Activated B cell treated with CpG ODN at 0.5 μM for 24 hours (primary cell): ENCODE measurements around the gene ICAM5. TPM values are rescaled to one million over a fixed set of nuclear protein-coding genes. Genes with fewer than 3 reads are reported as not detected.

Source experiments
- ATAC-seq: fragments of 200-7000 bp; cut with Tn5 transposase; one replicate; pipeline ENCODE4 v1.10.0; 2021; ENCODE audit warnings: low read depth, mild to moderate bottlenecking, moderate library complexity
- CTCF ChIA-PET: fragments of 350-600 bp; sonication (Branson Sonifier 250); formaldehyde crosslinking; loops from one replicate; lab custom pipeline; 2021; ENCODE audit warnings: antibody characterized with exemption; lab: Charles Lee
- POLR2A ChIA-PET: fragments of 350-600 bp; sonication (Branson Sonifier 250); formaldehyde crosslinking; loops from one replicate; lab custom pipeline; 2021; ENCODE audit warnings: antibody characterized with exemption; lab: Charles Lee
- DNase-seq: peaks from one replicate; pipeline ENCODE4 v3.0.0; 2022
- H3K27ac Mint-ChIP-seq: one replicate; pipeline ENCODE4 v1.8.0; 2020; ENCODE audit warnings: mixed read lengths
- H3K27me3 Mint-ChIP-seq: one replicate; pipeline ENCODE4 v1.8.0; 2021; ENCODE audit warnings: mixed read lengths
- H3K36me3 Mint-ChIP-seq: one replicate; pipeline ENCODE4 v1.8.0; 2021; ENCODE audit warnings: low read depth, mixed read lengths
- H3K4me1 Mint-ChIP-seq: one replicate; pipeline ENCODE4 v1.8.0; 2021; ENCODE audit warnings: mixed read lengths
- H3K4me3 Mint-ChIP-seq: one replicate; pipeline ENCODE4 v1.8.0; 2020; ENCODE audit warnings: mild to moderate bottlenecking, mixed read lengths
- H3K9me3 Mint-ChIP-seq: one replicate; pipeline ENCODE4 v1.8.0; 2020; ENCODE audit warnings: mixed read lengths
- intact Hi-C: fragments of 100-400 bp; cut with micrococcal nuclease; formaldehyde crosslinking; loops from one replicate; pipeline ENCODE4 v1.15.1; 2024
- total RNA-seq: library from RNA; stranded (reverse); gene quantifications from 2 replicates; pipeline ENCODE4 v1.2.3, GENCODE V29; 2022
- TF ChIP-seq, protein P1 (sequence below): fragments of 200-600 bp; IDR thresholded peaks from one replicate; pipeline ENCODE4 v1.8.0; 2022; ENCODE audit warnings: antibody characterized with exemption, mild to moderate bottlenecking

ICAM5 gene
- total RNA-seq, 1 donor from 2014 or later, result 1.2 TPM

GRCh38 chr19:10290876-10291553 lies 1.3 kb downstream of the ICAM5 start:
- ChIA-PET CTCF (interaction anchor here (1.2 to 1.9 kb wide), 2 partner anchors 21 to 98 kb away, joined by 6 to 12 read pairs; no protein-coding TSS in a partner anchor), POLR2A (interaction anchor here (0.8 to 6.5 kb wide), 7 partner anchors 12 to 178 kb away, joined by 3 to 128 read pairs (median 4); partner anchors contain the start of genes ICAM1 and TYK2)
- DNase-seq (peak; percentile 50), ATAC-seq (peak; percentile 7)
- peak overlapping the region; percentile 41 for H3K27ac Mint-ChIP-seq
- intact Hi-C loops, result no loop called here
- H3K36me3 Mint-ChIP-seq, result peaks cover 5% of the 10 kb centered on the region
- peaks cover 81% of the 10 kb centered on the region for H3K4me1 Mint-ChIP-seq
- no peaks in the 10 kb centered on the region for H3K9me3 Mint-ChIP-seq
- peak overlapping the region; percentile 73 for H3K4me3 Mint-ChIP-seq
- TF ChIP-seq, protein P1, sequence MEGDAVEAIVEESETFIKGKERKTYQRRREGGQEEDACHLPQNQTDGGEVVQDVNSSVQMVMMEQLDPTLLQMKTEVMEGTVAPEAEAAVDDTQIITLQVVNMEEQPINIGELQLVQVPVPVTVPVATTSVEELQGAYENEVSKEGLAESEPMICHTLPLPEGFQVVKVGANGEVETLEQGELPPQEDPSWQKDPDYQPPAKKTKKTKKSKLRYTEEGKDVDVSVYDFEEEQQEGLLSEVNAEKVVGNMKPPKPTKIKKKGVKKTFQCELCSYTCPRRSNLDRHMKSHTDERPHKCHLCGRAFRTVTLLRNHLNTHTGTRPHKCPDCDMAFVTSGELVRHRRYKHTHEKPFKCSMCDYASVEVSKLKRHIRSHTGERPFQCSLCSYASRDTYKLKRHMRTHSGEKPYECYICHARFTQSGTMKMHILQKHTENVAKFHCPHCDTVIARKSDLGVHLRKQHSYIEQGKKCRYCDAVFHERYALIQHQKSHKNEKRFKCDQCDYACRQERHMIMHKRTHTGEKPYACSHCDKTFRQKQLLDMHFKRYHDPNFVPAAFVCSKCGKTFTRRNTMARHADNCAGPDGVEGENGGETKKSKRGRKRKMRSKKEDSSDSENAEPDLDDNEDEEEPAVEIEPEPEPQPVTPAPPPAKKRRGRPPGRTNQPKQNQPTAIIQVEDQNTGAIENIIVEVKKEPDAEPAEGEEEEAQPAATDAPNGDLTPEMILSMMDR, result no peak
- peaks cover 43% of the 10 kb centered on the region for H3K27me3 Mint-ChIP-seq

GRCh38 chr19:10291554-10292205 lies 1.9 kb downstream of the ICAM5 start:
- intact Hi-C loops, result no loop called here
- TF ChIP-seq, protein P1, result no peak
- Mint-ChIP-seq H3K27me3 (peaks cover 43% of the 10 kb centered on the region), H3K27ac (peak overlapping the region; percentile 41), H3K4me1 (peaks cover 76% of the 10 kb centered on the region), H3K4me3 (peak overlapping the region; percentile 73), H3K36me3 (no peaks in the 10 kb centered on the region), H3K9me3 (no peaks in the 10 kb centered on the region)
- no peak for DNase-seq
- CTCF ChIA-PET, result interaction anchor here (1.2 to 1.9 kb wide), 3 partner anchors 21 to 97 kb away, joined by 4 to 12 read pairs (median 6); partner anchors contain the start of gene ICAM1
- POLR2A ChIA-PET, result interaction anchor here (0.8 to 3.7 kb wide), 6 partner anchors 12 to 178 kb away, joined by 3 to 44 read pairs (median 4); partner anchors contain the start of genes ICAM1 and TYK2
- no peak for ATAC-seq

- H3K9me3 Mint-ChIP-seq, result no peaks in the 10 kb centered on the region
- peaks cover 43% of the 10 kb centered on the region for H3K27me3 Mint-ChIP-seq
- ChIA-PET CTCF (interaction anchor here (1.2 to 1.9 kb wide), 3 partner anchors 21 to 97 kb away, joined by 4 to 12 read pairs (median 6); partner anchors contain the start of gene ICAM1), POLR2A (interaction anchor here (1.3 to 3.7 kb wide), 3 partner anchors 22 to 179 kb away, joined by 3 to 44 read pairs (median 7); partner anchors contain the start of genes ICAM1 and TYK2)
- TF ChIP-seq, protein P1, result no peak
- H3K4me3 Mint-ChIP-seq, result peak overlapping the region; percentile 73
- DNase-seq (peak; percentile 50), ATAC-seq (peak; percentile 16)
- peak overlapping the region; percentile 59 for H3K27ac Mint-ChIP-seq
- H3K4me1 Mint-ChIP-seq, result peaks cover 70% of the 10 kb centered on the region
- intact Hi-C loops, result no loop called here
- no peaks in the 10 kb centered on the region for H3K36me3 Mint-ChIP-seq
These were observed 2.5 kb downstream of the ICAM5 start for GRCh38 chr19:10292206-10292788.

DNA sequence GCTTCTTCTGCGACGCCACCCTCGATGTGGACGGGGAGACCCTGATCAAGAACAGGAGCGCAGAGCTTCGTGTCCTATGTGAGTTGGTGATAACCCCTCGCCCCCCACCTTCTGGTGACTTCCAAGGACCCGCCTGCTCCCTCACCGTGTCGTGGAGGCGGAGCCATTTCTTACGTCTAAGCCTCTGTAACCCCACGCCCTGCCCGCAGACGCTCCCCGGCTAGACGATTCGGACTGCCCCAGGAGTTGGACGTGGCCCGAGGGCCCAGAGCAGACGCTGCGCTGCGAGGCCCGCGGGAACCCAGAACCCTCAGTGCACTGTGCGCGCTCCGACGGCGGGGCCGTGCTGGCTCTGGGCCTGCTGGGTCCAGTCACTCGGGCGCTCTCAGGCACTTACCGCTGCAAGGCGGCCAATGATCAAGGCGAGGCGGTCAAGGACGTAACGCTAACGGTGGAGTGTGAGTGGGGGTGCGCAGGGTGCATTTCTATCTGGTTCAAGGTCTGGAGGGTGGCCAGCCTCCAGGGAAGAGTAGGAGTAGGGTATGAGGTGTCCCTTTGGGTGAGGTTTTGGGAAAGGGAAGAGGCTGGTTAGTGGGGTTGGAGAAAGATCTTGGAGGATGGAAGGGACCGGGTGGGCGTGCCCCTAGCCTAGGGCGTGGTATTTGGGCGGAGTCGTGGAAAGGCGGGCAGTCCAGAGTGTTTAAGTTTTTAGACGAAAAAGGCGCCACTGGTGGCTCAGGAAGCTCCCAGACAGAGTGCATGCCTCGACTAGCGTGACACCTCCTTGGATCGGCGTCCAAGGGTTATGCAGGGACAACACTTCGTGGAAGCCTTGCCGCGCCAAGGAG lies 3.3 kb downstream of the ICAM5 start:
- no peak for ATAC-seq
- TF ChIP-seq, protein P1, result no peak
- intact Hi-C loops, result no loop called here
- H3K9me3 Mint-ChIP-seq, result no peaks in the 10 kb centered on the region
- H3K4me3 Mint-ChIP-seq, result peak overlapping the region; percentile 73
- H3K27ac Mint-ChIP-seq, result peak overlapping the region; percentile 59
- ChIA-PET POLR2A (interaction anchor here (0.5 to 3.7 kb wide), 3 partner anchors 22 to 191 kb away, joined by 3 to 44 read pairs (median 7); partner anchors contain the start of genes ICAM1 and TYK2), CTCF (interaction anchor here (1.5 to 1.9 kb wide), 2 partner anchors 22 to 23 kb away, joined by 4 to 12 read pairs; partner anchors contain the start of gene ICAM1)
- DNase-seq, result no peak
- H3K36me3 Mint-ChIP-seq, result no peaks in the 10 kb centered on the region
- H3K27me3 Mint-ChIP-seq, result peaks cover 41% of the 10 kb centered on the region
- peaks cover 63% of the 10 kb centered on the region for H3K4me1 Mint-ChIP-seq
